Stimulated activated CD4-positive, alpha-beta T cell treated with anti-CD3 and anti-CD28 coated beads, Interleukin-1b, Interleukin-23, amount 100 ng/mL, for 1 hour (primary cell): ENCODE data around the gene PITX1.

Experiments used
- DNase-seq, 2 donors: peaks; one replicate each; pipeline ENCODE4 v3.0.0-alpha.2; 2020; ENCODE audit warnings: low read depth in 2 of 2

Gene PITX1

DNA sequence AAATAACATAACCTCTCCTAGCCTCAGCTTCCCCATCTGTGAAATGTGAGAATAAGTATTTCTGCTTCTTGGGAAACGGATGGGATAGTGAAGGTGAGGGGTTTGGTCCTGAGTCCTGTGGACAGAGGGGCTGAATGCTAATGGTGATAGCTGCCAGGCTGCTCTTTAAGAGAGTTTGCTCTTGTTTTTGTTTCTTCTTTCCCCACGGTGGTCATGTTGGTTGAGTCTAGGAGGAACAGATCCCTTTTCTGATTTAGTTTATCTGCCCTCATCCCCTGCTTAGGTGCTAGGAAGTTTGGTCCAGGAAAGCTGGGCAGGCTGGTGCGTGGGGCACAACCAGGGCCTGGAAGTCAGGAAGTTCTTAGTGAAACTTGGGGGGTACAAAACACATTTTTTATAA, 7.7 kb upstream of the PITX1 start:
- no peak for DNase-seq

DNA sequence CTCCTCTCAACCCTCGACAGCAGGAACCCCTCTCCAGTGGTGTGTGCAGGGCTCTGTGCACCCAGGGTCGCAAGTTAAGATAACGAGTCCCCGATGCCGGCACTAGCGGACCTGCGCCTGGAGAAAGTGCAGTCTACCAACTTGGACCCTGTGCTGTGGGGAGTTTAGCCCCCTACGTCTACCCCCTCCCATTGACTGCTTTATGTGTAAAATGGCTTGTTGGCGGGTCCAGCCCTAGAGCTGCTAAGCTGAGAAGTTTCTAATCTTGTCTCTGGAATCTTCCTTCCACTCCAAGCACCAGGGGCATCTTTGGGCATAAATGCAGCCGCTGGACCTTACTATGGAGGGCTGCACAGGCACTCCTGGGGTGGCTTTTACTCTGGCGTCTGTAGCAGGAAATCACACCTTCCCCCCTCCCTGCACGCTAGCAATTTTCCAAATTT, 7.1 kb upstream of the PITX1 start:
- no peak for DNase-seq

DNA sequence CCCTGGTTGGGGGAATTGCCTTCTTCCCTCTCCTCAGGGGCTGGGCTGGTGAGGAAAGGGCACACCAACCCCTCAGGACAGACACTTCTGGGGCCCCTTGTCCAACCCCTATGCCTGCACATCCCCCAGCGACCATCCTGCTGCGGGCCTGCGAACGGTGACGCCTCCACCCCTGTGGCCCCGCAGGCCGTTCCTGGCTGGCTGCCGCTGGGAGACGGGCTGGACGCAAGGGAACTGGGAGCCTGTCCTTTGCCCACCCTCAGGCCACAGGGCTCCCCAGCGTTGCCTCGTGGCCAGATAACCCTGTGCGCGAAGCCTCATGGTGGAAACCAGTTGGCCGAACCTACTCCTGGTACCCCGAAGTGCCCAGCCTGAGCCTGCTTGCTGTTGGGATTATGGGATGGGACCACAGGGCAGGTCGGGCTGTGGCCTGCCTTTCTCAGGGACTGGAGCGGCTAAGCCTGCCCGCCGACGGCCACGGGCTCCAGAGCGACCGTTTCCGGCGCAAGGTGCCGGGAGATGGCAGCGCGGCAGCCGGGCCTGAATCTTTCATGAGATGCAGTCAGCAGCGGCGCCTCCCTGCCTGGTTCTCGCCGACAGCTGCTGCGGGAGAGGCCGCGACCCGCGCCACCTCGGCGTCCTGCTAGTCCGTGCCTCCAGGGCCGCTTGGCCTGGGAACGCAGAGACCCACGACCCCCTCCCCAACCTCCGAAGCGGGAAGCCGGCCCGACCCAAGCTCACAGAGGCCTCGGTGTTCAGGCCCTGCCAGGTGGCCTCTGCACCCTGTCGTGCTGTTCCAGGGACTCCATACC, 6.5 kb upstream of the PITX1 start:
- no peak for DNase-seq

DNA sequence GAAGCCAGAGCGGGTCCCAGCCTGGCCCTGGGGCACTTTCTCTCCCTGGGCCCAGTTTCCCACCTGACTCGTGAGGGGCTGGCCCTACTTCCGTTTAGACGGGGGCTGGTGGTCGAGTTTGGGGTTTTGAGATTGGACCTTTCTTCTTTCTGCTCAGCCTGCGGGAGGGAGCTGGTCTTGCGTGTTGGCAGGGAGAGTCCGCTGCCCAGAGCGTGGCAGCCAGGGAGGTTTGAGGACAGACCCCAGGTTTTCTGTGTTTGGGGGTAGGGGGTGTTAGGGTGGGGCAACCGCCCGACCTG, 6.0 kb upstream of the PITX1 start:
- DNase-seq: no peak

DNA sequence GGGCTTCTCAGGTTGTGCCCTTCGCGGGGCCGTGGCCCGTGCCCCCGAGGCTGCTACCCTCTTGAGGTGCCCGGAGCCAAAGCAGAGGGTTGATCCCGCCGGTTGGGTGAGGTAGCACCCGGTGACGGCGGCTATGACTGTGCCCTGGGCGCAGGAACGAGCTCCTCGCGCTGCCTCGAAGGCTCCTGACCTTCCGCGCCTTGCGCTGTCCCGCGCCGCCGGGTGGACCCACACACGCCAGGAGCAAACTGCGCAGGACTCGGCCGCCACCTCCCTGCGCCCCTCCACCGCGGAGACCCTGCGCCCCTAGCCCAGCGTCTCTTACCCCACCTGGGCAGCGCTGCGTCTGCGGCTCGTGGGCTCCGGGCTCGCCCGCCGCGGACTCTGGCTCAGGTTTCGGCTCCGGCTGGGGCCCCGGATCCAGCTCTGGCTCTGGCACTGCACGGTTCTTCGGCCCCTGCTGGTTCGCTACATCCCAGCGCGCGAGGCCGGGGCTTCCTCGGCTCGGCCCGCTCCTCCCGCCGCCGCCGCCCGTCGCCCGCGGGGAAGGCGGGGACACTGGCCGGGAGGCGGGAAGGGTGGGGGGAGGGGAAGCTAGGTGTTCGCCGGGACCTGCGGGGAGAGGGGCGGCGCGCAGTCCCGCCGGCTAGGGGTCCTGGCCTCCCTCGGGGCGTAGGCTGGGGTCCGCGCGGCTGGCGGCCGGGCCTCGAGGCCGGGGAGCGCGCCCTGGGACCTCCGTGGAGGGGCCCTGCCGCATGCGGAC, 5.4 kb upstream of the PITX1 start:
- no peak for DNase-seq

DNA sequence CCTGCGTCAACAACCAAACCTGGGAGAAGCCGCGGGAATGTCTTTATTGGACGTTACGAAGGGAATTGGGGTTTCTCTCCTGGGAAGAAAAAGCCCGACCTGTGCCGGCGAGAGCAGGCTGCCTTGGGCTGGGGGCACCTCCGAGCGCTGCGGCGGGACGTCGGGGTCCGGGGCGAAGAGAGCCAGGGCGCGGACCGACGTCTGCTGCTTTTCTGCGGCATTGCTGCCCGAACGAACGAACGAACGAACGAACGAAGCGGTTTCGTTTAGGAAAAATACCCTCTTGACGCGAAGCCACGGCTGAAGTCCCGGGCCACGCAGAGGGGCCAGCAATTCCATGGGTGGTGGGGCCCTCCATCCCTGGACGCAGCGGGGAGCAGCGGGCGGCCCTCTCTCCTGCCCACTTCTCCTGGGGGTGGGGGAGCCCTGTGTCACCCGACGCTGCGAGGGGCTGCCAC, 4.8 kb upstream of the PITX1 start:
- DNase-seq: no peak

DNA sequence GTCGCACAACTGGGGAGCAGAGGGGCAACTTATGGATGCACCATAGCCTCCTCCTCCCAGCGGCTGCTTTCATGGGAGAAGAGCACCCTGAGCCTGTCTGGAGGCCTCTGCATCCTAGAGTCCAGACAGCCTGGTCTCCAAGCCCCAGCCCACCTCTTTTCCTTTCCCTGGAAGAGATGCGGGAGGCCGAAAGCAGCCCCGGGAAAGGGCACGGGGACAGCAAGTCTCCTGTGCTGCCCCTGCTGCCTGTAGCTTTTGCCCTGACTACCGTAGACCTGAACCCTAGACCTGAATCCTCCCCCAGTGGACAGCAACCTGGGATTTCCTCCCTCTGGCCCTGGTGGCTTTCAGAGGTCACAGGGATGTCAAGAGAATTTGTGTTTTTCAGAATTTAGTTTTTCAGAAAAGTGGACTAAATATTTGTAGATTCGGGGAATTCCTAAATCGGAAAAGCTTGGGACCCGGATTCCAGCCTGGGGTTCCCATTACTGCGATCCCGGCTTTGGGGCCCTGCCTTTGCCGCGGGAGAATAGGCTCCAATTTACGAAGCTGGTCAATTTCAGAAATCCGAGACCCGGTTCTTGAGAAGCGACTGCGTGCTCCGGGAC, 4.3 kb upstream of the PITX1 start:
- DNase-seq: no peak

DNA sequence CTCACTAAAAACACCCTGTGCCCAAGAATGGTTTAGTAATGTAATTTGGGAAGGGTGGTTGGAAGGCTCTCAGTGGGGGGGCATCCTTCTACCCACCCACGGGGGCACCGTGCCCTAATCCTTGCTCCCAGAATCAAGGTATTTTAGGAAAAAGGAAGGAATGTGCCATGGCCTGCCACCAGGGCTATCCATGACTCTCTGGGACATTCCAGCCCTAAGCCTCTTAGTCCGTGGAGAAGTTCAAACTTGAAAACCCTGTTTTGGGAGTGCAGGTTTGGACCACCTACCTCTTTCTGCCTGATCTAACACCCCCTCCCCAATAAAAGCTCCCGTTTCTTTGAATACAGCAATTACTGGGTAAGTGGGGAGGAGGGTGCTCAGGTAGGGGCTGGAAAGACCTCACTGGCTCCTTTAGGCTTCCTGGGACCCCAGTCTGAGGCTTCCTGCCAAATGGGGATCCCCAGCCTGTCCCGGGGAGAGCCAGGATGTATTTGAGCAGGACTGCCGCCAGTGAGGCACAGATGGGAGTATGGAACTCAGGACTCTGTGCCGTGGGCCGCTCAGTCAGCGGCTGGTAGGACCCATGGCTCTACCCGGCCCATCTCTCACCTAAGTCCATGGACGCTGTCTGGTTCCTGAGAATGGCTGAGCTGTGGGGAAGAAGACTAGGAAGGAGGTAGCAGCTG, 3.6 kb upstream of the PITX1 start:
- no peak for DNase-seq

DNA sequence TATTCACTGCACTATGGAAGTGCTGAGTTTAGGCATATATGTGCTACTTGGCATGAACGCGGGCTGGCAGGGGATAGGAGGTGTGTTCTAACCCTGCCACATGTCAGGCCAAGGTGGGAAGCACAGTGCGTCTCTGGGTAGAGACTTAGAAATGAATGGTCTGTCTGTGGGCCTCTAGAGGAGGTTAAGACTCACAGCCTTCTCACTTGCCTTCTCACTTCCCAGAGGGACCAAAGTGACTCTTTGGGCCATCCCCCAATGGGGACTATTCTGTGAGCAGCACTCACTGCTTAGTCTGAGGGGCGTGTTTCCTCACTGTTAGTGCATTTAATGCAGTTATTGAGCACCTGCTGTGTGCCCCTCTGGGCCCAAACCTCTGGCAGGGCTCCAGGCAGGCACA, 2.4 kb upstream of the PITX1 start:
- DNase-seq: no peak

DNA sequence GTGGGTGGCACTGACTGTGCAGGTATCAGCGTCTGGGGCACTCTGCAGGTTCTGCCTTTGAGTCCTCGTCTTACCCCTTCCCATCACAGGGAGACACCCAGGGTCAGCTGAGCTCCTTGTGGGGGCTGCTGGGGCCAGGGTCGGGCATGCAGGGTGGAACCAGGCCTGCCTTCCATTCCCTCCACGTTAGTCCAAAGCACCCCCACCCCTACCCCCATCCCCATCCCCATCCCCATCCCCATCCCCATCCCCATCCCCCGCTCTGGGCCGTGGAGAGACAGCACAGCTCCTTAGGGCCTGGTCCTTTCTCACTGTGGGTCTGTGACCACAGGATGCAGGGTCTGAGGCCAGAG, 1.6 kb upstream of the PITX1 start:
- DNase-seq: no peak

DNA sequence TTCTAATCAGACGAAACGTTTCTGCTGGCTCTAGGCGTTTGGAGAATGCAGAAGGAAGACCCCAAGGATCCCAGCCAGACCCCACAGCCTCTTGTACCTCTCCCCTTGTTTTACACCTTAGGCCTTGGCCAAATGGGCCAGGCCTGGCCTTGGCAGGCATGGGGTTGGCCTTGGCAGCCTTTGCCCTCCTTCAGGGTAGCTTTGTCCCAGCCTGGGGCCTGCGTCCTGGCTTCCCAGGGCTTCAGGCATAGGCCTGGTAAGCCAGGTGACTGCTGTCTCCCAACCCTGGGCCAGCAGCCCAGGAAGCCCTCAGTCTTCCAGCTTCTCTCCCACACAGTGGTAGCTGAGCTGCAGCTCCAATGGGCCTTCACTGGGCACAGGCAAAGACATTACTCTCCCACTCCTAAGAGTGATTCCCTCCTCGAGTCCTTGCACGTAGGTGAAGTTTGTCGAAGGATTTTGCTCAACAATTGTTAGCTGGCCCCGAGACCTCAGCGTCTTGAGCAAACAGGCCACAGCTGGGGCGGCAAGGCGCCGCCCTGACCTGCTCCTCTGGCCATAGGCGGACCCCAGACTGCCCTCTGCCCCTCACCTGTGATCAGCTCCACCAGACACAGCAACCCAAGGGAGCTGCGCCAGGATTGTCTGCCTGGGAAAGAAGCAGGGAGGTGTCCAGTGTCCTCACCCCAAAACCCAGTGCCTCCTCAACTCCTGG, 1.1 kb upstream of the PITX1 start:
- no peak for DNase-seq

DNA sequence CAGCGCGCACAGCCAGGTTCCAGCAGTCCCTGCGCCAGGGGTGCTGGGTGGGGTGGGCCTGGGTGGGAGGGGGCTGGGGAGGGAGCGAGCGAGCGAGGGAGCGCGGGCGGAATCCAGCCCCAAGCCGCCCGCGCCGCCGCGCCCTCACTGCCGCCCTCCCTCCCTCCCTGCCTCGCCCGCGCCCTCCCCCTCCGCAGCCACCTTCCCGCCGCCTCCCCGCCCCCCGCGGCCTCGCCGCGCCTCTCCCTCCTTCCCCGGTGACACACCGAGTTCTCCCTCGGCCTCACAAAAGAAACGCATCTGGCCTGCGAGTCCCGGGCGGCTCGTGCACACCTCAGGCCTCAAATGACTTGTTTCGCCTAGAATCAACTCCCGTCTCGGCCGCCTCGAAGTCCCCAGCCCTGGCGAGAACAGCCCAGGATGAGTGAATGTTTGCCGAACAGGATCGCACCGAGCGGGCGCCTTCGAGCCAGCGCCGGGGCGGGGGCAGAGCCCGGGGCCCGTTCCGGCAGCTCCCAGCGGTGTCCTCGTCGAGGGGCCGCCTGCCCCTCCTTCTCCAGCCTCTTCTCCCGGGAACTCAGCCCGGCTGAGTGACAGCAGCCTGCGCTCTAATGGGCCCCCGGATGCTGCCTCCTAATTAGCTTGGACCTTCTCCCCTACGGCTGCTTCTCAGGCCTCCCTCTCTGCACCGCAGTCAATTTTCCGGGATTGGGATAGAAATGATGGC, 371 bp upstream of the PITX1 start:
- DNase-seq: no peak

DNA sequence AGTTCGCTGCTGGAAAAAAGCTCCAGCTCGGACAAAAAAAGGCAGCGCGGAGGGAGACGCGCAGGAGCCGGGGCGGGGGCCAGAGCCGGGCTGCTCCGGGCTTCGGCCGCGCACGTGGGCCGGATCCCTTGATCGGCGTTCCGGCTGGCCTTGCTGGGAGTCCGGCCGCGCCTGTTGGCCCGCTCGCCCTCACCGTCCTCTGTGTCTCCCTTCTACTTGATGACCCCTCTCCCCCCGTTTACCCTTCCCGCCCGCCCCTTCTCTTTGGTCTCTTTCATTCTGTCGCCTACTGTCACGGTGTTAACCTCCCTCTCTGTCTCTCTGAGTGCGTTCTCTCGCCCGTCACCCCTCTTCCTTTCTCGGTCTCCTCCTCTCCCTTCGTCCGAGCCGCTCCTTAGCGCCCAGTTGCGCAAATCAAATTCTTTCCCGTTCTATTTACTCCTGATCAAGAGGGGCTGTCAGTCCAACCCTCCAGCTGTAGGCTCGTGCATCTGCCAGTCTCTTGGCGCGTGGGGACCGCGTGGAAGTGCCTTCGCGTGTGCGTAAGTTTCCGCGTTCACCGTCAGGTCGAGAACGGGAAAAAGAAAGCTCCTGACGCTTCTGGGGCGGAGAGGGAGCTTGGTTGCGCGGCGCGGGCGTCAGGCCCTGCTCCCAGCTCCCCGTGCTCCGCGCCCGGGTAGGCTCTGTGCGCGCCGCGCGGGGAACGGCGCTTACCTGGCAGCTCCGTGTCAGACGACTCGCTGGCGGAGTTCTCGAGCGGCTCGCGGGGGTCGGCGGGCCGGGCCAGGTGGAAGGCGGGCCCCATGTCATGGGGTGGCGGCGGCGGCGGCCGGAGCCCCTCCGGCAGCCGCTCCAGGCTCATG, 798 bp downstream of the PITX1 start:
- no peak for DNase-seq

DNA sequence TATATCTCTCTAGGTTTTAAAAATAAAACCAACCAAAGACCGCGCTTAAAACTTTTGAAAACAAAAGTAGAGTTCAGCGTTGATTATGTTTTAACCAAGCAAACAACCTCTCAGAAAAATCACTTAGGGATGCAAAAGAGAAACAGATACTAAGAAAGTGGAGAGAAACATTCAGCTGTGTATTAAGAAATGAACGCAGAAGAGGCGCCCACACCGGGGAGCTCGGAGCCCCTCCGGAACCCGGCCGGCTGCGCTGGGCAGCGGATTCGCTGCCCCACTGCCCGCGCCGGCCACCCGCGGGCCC, 1.4 kb downstream of the PITX1 start:
- no peak for DNase-seq

DNA sequence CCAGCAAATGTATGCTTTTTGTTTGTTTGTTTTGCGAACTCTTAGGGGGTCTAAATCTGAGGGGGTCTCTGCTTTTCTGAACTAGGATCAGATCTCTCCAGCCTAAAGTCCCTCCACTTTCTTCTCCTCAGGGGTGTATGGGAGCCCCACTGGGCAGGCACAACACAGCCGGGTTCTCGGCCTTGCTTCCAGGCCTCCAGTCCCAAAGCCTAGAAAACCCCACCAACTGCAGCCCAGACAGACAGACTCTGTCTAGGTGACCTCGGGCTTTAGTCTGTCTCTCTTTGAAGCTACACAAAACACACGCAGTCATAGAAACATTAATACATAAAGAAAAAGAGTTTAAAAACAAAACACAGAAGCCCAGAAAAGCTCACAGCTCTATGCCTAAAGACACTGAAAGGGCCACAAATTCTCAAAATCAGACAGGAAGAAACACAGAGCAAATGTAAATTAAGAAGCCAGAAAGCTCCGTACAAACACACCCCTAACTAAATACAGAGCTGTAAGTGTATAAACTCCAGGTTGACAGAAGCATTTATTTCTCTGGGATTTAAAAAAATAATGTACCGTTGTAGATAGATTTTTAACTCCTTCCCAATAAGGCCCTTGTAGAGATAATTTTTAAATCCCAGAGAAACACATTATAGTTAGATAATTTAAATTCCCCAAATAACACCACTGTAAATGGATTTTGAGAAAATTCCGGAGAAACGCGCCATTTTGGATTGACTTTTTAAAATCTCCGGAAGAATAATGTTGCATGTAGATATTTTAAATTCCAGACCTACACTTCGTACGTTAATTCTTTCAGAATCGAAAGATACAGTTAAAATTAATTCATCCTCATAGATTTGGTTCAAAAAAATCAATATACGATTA, 2.0 kb downstream of the PITX1 start:
- DNase-seq: no peak

DNA sequence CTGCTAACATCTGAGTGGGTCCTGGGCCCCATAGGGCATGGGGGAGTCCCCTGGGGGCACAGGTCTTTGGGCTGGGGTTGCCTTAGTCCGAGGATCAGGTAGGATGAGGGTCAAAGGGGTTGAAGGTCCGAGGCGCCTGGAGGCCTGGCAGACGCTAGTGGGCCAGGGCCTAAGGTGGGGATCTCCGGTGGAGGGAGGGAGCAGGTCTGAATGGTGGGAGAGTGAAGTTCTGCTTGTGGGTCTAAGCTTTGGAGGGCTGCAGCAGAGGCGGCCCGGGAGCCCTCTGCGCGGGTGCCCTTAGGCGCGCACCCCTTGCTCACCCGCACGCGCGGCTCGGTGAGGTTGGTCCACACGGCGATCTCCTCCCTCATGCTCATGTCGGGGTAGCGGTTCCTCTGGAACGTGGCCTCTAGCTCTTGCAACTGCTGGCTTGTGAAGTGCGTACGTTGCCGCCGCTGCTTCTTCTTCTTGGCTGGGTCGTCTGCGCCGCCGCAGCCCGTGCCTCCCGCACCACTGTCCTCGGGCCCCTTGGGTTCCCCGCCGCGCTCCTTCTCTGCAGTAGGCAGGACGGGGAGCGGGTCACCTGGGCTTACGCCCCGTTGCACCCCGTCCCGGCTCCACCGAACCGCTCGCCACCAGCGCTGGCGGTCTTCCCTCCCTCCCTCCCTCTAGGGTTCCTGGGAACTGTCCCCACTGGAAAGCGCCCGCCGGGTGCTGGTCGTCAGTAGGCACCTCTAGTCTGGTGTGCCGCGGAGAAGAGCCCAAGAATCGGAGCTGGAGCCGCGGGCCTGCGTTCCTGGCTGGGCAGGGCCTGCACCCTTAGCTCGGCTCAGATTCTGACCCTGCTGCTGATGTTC, 2.8 kb downstream of the PITX1 start:
- DNase-seq: no peak

DNA sequence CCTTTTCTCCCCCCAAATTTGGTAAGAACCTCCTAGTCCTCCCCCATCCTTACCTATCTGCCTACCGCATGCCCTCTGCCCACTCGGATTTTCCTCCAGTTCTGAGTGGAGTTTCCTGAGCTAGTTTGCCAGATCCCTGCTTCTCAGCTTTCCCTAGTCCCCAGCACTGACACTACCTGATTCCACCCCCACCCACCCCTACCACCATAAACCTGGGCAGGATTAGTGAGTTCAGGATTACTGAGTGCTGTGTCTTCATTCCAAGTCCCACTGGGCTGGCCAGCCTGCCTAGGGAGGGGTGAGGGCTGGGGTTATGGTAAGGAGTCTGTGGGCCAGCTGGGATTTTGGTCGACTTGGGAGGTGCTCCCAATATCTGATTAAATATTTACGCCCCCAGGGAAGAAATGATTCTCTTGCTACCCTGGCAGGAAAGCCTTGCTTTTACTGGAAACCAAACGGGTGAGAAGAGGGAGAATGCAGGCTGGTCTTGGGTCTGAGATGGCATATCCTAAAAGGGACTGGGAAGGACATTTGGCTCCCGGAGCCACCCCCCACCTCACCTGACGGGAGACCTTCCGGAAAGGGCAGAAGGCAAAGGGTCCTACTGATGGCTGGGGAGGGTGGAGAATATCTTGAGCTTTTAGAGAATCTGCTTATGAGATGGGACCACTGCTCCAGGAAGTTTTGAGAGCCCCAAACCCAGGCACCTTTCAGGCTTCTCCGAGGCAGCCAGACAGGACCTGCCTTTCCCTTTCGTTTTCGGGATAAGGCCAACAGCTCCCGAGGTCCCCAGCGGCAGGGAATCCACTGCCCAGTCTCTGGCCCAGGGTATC, 3.7 kb downstream of the PITX1 start:
- no peak for DNase-seq
